LNCaP clone FGC (cell line): ENCODE results near the gene IMMP2L.
"Not testable (repeated sequence)": the region's sequence is repeated elsewhere in the genome, so short reads cannot be mapped to it uniquely, and the experiment has no call there.

Experiments used
- DNase-seq: peaks from one replicate; pipeline ENCODE4 v3.0.0-alpha.2; 2011; ENCODE audit warnings: low read depth
- H3K4me3 ChIP-seq: 2 replicates; pipeline ENCODE4 v1.5.1; 2011; ENCODE audit warnings: mild to moderate bottlenecking, low read depth, low read length, control low read depth
- TF ChIP-seq, protein P1 (sequence below): IDR thresholded peaks from 2 replicates; pipeline ENCODE4 v1.5.1; 2012; ENCODE audit warnings: mild to moderate bottlenecking; ENCODE audit not compliant: control insufficient read depth, insufficient read depth; ENCODE audit errors: extremely low read depth

Gene IMMP2L

GRCh38 chr7:111262293-111263116 lies 299.8 kb downstream of the IMMP2L start:
- TF ChIP-seq, protein P1, sequence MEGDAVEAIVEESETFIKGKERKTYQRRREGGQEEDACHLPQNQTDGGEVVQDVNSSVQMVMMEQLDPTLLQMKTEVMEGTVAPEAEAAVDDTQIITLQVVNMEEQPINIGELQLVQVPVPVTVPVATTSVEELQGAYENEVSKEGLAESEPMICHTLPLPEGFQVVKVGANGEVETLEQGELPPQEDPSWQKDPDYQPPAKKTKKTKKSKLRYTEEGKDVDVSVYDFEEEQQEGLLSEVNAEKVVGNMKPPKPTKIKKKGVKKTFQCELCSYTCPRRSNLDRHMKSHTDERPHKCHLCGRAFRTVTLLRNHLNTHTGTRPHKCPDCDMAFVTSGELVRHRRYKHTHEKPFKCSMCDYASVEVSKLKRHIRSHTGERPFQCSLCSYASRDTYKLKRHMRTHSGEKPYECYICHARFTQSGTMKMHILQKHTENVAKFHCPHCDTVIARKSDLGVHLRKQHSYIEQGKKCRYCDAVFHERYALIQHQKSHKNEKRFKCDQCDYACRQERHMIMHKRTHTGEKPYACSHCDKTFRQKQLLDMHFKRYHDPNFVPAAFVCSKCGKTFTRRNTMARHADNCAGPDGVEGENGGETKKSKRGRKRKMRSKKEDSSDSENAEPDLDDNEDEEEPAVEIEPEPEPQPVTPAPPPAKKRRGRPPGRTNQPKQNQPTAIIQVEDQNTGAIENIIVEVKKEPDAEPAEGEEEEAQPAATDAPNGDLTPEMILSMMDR: no peak
- peak; percentile 76 for DNase-seq
- H3K4me3 ChIP-seq: no peak overlapping the region

GRCh38 chr7:111261496-111261895 lies 300.8 kb downstream of the IMMP2L start:
- DNase-seq: no peak
- TF ChIP-seq, protein P1: no peak
- no peak overlapping the region for H3K4me3 ChIP-seq

DNA sequence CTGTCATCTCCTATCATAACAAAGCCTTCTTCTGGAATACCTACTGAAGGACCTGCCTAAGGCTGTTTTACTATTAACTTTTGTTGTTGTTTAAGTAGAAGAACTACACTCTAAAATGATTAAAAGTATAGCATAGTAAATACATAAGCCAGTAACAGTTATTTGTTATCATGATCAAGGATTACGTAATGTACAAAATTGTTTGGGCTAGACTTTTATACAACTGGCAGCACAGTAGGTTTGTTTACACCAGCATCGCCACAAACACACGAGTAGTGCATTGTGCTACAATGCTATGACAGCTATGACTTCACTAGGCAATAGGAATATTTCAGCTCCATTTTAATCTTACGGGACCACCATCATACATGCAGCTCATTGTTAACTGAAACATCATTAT lies 302.3 kb downstream of the IMMP2L start:
- TF ChIP-seq, protein P1: no peak
- H3K4me3 ChIP-seq: no peak overlapping the region
- peak; percentile 69 for DNase-seq

GRCh38 chr7:111256391-111256790 lies 305.9 kb downstream of the IMMP2L start:
- DNase-seq: no peak
- TF ChIP-seq, protein P1: no peak
- no peak overlapping the region for H3K4me3 ChIP-seq

GRCh38 chr7:111255576-111255975 lies 306.7 kb downstream of the IMMP2L start:
- DNase-seq: no peak
- H3K4me3 ChIP-seq: no peak overlapping the region
- TF ChIP-seq, protein P1: no peak

GRCh38 chr7:111251365-111251764 lies 310.9 kb downstream of the IMMP2L start:
- not testable (repeated sequence) for DNase-seq

DNA sequence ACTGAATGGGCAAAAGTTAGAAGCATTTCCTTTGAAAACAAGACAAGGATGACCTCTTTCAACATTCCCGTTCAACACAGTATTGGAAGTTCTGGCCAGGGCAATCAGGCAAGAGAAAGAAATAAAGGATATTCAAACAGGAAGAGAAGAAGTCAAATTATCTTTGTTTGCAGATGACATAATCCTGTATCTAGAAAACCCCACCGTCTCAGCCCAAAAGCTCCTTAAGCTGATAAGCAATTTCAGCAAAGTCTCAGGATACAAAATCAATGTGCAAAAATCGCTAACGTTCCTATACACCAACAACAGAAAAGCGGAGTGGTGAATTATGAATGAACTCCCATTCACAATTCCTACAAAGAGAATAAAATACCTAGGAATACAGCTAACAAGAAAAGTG lies 312.5 kb downstream of the IMMP2L start:
- not testable (repeated sequence) for DNase-seq

More at GRCh38 chr7:111251365-111251764, 310.9 kb downstream of the IMMP2L start:
- H3K4me3 ChIP-seq: not testable (repeated sequence)

GRCh38 chr7:111242141-111242755 lies 320.0 kb downstream of the IMMP2L start:
- TF ChIP-seq, protein P1: no peak
- H3K4me3 ChIP-seq: no peak overlapping the region
- no peak for DNase-seq

More for the DNA sequence above, 312.5 kb downstream of the IMMP2L start:
- not testable (repeated sequence) for H3K4me3 ChIP-seq
